SK-N-MC (cell line): ENCODE results near the gene SNX21.

Experiments used
- EZH2 ChIP-seq: fragments of 200-600 bp; sonication (generic); IDR thresholded peaks from one replicate; pipeline ENCODE4 v1.6.1; 2017; ENCODE audit warnings: antibody characterized with exemption
- POLR2AphosphoS5 ChIP-seq: IDR thresholded peaks from 2 replicates; pipeline ENCODE4 v1.6.1; 2012; ENCODE audit warnings: mild to moderate bottlenecking, low read depth, low read length, borderline replicate concordance

DNA sequence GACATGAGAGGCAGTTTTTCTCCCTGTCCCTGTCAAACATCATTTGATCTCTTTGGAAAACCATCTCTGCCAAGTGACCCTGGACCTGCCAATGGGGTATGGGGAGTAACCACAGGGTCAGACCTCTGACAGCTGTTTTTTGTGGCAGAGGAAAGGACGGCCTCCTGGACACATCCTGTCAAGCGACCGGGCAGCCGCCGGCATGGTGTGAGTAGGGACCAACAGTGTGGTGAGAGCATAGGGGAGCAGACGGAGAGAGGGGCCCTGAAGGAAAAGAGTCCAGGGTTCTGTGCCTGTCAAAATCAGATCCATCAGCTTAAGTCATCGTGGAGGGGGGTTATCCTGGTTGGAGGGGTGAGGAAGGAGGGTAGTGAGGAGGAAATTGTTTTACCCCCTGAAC lies 31.7 kb upstream of the SNX21 start:
- no peak for TF ChIP-seq EZH2
- TF ChIP-seq POLR2AphosphoS5 = no peak
